Endothelial cell of umbilical vein (primary cell): ENCODE measurements around the gene PI4KB. TPM values are rescaled to one million over a fixed set of nuclear protein-coding genes. Genes with fewer than 3 reads are reported as not detected.

Source experiments
- Bru-seq: library from RNA; stranded (reverse); fragments of 400-500 nt; gene quantifications from one replicate; lab custom pipeline; 2021; lab: Mats Ljungman, UMichigan
- BruChase-seq, 2 experiments: library from RNA; stranded (reverse); fragments of 400-500 nt; gene quantifications; one replicate each; lab custom pipeline; 2021; lab: Mats Ljungman, UMichigan
- BruUV-seq: library from RNA; stranded (reverse); fragments of 400-500 nt; replicated peaks from 2 replicates; lab custom pipeline; 2021; lab: Mats Ljungman, UMichigan
- CTCF ChIA-PET: fragments of 300-600, 350-600 bp; sonication (Branson Sonifier 250); formaldehyde crosslinking; loops from one replicate; lab custom pipeline; 2021; ENCODE audit warnings: antibody characterized with exemption, inconsistent platforms; lab: Charles Lee
- POLR2A ChIA-PET: fragments of 300-600, 350-600 bp; sonication (Branson Sonifier 250); formaldehyde crosslinking; loops from one replicate; lab custom pipeline; 2021; ENCODE audit warnings: antibody characterized with exemption, inconsistent platforms; lab: Charles Lee
- DNase-seq: peaks from one replicate; pipeline ENCODE4 v3.0.0-alpha.2; 2011; ENCODE audit warnings: low read depth, low spot score
- FAIRE-seq: peaks from 2 replicates; lab custom pipeline; 2011; peaks lifted over from hg19 to GRCh38; lab: Jason Lieb, UNC
- H2AFZ ChIP-seq: 2 replicates; pipeline ENCODE4 v1.6.0; 2012; ENCODE audit warnings: low read depth, low read length, control low read depth, inconsistent platforms
- H3K27ac ChIP-seq: 2 replicates; pipeline ENCODE4 v1.5.1; 2011; ENCODE audit warnings: low read depth, mild to moderate bottlenecking, control low read depth, low read length, moderate library complexity; ENCODE audit not compliant: insufficient read depth
- H3K27me3 ChIP-seq, 2 experiments: 2 replicates each; pipeline versions ENCODE4 v1.6.0 to v1.6.1; 2011; ENCODE audit warnings: low read length in 2 of 2, mixed read lengths in 1 of 2; ENCODE audit not compliant: control insufficient read depth in 2 of 2, insufficient read depth in 2 of 2
- H3K36me3 ChIP-seq, 2 experiments: 2 replicates in 1 of 2; 3 replicates in 1 of 2; pipeline ENCODE4 v1.5.1; 2011; ENCODE audit warnings: low read length in 2 of 2, mild to moderate bottlenecking in 1 of 2, moderate library complexity in 1 of 2; ENCODE audit not compliant: control insufficient read depth in 2 of 2, insufficient read depth in 2 of 2; ENCODE audit errors: extremely low read depth in 1 of 2
- H3K4me1 ChIP-seq: 3 replicates; pipeline ENCODE4 v1.5.1; 2011; ENCODE audit warnings: mild to moderate bottlenecking, low read length; ENCODE audit not compliant: control insufficient read depth, insufficient read depth; ENCODE audit errors: extremely low read depth
- H3K4me2 ChIP-seq: 2 replicates; pipeline ENCODE4 v1.6.1; 2011; ENCODE audit warnings: low read length, control low read depth, mixed read lengths; ENCODE audit not compliant: insufficient read depth
- H3K4me3 ChIP-seq, 3 experiments: fragments of 200-600 bp in 1 of 3; sonication (generic), shearing (Covaris generic) in 1 of 3; replicated peaks in 1 of 3; 2 replicates each; pipeline ENCODE4 v1.5.1; 2011 to 2016; ENCODE audit warnings: control low read depth in 3 of 3, low read length in 3 of 3, mild to moderate bottlenecking in 2 of 3, inconsistent platforms in 1 of 3, low read depth in 1 of 3, moderate library complexity in 1 of 3; ENCODE audit not compliant: insufficient read depth in 1 of 3
- H3K79me2 ChIP-seq: 2 replicates; pipeline ENCODE4 v1.6.0; 2012; ENCODE audit warnings: low read length, inconsistent platforms; ENCODE audit not compliant: control insufficient read depth, insufficient read depth
- H3K9ac ChIP-seq: replicated peaks from 2 replicates; pipeline ENCODE3; 2011; ENCODE audit warnings: low read length, control low read depth; ENCODE audit not compliant: insufficient read depth; ENCODE audit errors: extremely low read depth
- H3K9me1 ChIP-seq: replicated peaks from 3 replicates; pipeline ENCODE4 v1.6.0; 2011; ENCODE audit warnings: mild to moderate bottlenecking, low read length; ENCODE audit not compliant: control insufficient read depth, insufficient read depth; ENCODE audit errors: extremely low read depth
- H3K9me3 ChIP-seq: replicated peaks from 2 replicates; pipeline ENCODE4 v1.5.1; 2012; ENCODE audit warnings: low read length, inconsistent platforms; ENCODE audit not compliant: control insufficient read depth, insufficient read depth
- H4K20me1 ChIP-seq: replicated peaks from 2 replicates; pipeline ENCODE3; 2011; ENCODE audit warnings: mild to moderate bottlenecking, low read length; ENCODE audit not compliant: control insufficient read depth, insufficient read depth; ENCODE audit errors: extremely low read depth
- JUN ChIP-seq: IDR thresholded peaks from 2 replicates; pipeline ENCODE4 v1.6.1; 2011; ENCODE audit warnings: borderline replicate concordance, low read depth; ENCODE audit not compliant: insufficient read length, insufficient read depth
- MYC ChIP-seq: IDR thresholded peaks from one replicate; pipeline ENCODE4 v1.6.1; 2011; ENCODE audit warnings: mild to moderate bottlenecking, low read depth, low read length
- POLR2A ChIP-seq: IDR thresholded peaks from 2 replicates; pipeline ENCODE4 v1.6.1; 2012; ENCODE audit warnings: low read depth, mild to moderate bottlenecking, control low read depth, low read length
- POLR2AphosphoS5 ChIP-seq: IDR thresholded peaks from 2 replicates; pipeline ENCODE4 v1.6.1; 2012; ENCODE audit warnings: low read depth, mild to moderate bottlenecking, control low read depth, low read length, moderate library complexity; ENCODE audit not compliant: insufficient read depth
- dilution Hi-C: fragments of 300-500 bp; cut with MboI; formaldehyde crosslinking; loops from one replicate; pipeline ENCODE4 v1.15.0; 2019; ENCODE audit warnings: low sequenced_read_pairs; ENCODE audit not compliant: extremely low pct_ligation_motif_present
- intact Hi-C: fragments of 100-400 bp; cut with micrococcal nuclease; formaldehyde crosslinking; loops from one replicate; pipeline ENCODE4 v1.10.0; 2022
- long read RNA-seq: library from polyadenylated mRNA; stranded (forward); transcript quantifications from one replicate; pipeline ENCODE4 v2.0.0, GENCODE V29; 2021
- polyA minus RNA-seq, 3 experiments: library from RNA; depleted of rRNA, polyadenylated mRNA; stranded (reverse); fragments of >200 nt; gene quantifications; 1 replicate in 1 of 3; 2 replicates in 2 of 3; pipeline ENCODE4 v1.2.3, GENCODE V29; 2011
- polyA plus RNA-seq, 4 experiments: library from polyadenylated mRNA; depleted of rRNA in 3 of 4; stranded (reverse) in 3 of 4; unstranded in 1 of 4; fragments of >200 nt; gene quantifications; 2 replicates each; pipeline versions ENCODE4 v1.2.1 to v1.2.3, GENCODE V29; 2011 to 2012; ENCODE audit warnings: missing spikeins in 1 of 4
- total RNA-seq: library from RNA; stranded (reverse); gene quantifications from 2 replicates; pipeline ENCODE4 v1.2.3, GENCODE V29; 2021

PI4KB gene
- total RNA-seq = 58.3 and 60.9 TPM in 2 replicates
- 63.3 and 67.8 TPM in 2 replicates for polyA plus RNA-seq
- 66.0 and 68.4 TPM in 2 replicates for polyA plus RNA-seq (2011; cell fraction: cytosol; rRNA removed)
- polyA plus RNA-seq (2011; cell fraction: nucleus; rRNA removed) = 102 and 122 TPM in 2 replicates
- polyA plus RNA-seq (2012) = 34.7 and 42.7 TPM in 2 replicates
- 119 and 150 TPM in 2 replicates for polyA minus RNA-seq
- 52.6 TPM for polyA minus RNA-seq (2011; cell fraction: cytosol; rRNA and poly(A)+ RNA removed)
- 58.8 and 87.6 TPM in 2 replicates for polyA minus RNA-seq (2011; cell fraction: nucleus; rRNA and poly(A)+ RNA removed)
- Bru-seq, nascent RNA = percentile 73 among the genes with signal in this experiment
- BruChase-seq, experiment 1, labeled RNA remaining after a 6-hour chase = percentile 82 among the genes with signal in this experiment
- percentile 80 among the genes with signal in this experiment for BruChase-seq, experiment 2, labeled RNA remaining after a 2-hour chase
- long read RNA-seq, transcript PI4KB-203 (11 exons, 3,934 nt) = major isoform, 50 of 148 reads
- long read RNA-seq, transcript PI4KB-201 (13 exons, 3,331 nt) = minor isoform, 9 of 148 reads
- long read RNA-seq, partial matches to known transcripts = 39 of 148 reads
- long read RNA-seq, other reads (novel, unspliced or antisense) = 45 of 148 reads

GRCh38 chr1:151327223-151327902, at the start of gene PI4KB:
TSS of gene PI4KB (minus strand) at chr1:151327416. CDS start at chr1:151316481, 10,935 bp downstream.
- Histone ChIP-seq H2AFZ (peak within 1 kb of the TSS; percentile 83), H3K4me2 (peak within 1 kb of the TSS; percentile 79), H3K27ac (peak within 1 kb of the TSS; percentile 93), H3K9me1 (no peaks in the 10 kb centered on the region), H3K36me3 (peaks cover 0 to 3% of the 10 kb centered on the region in 2 experiments), H3K9me3 (no peaks in the 10 kb centered on the region), H3K27me3 (no peaks in the 10 kb centered on the region), H4K20me1 (no peaks in the 10 kb centered on the region), H3K9ac (peak within 1 kb of the TSS; percentile 97), H3K79me2 (peaks cover 26% of the 10 kb centered on the region), H3K4me3 (peak within 1 kb of the TSS; percentile 63 to 86 (median 83)), H3K4me1 (peaks cover 22% of the 10 kb centered on the region)
- TF ChIP-seq POLR2AphosphoS5 (peak; percentile 62), MYC (no peak), JUN (no peak), POLR2A (peak; percentile 68)
- dilution Hi-C loops = no loop called here
- POLR2A ChIA-PET = interaction anchor here (1.0 to 1.8 kb wide), 6 partner anchors 9 to 213 kb away, joined by 3 to 11 read pairs (median 3); partner anchors contain the start of gene ZNF687
- intact Hi-C loops = loop anchor here (1.0 to 5.0 kb wide), 4 partner anchors 13 to 130 kb away; partner anchors contain the start of gene PIP5K1A
- peak; percentile 90 for FAIRE-seq
- DNase-seq = peak; percentile 98
- no TSS peak for BruUV-seq
- CTCF ChIA-PET = interaction anchor here (0.7 to 5.9 kb wide), 8 partner anchors 10 to 91 kb away, joined by 3 to 103 read pairs (median 6); no protein-coding TSS in a partner anchor
